ENCODE measurements around the gene HOXD13. TPM values are rescaled to one million over a fixed set of nuclear protein-coding genes. Genes with fewer than 3 reads are reported as not detected.
A peak's percentile ranks its signal among the peaks of the same experiment; 100 is the strongest.

Gene HOXD13
- total RNA-seq, 2 donors from 2014 or later, result 0.32 to 0.77 TPM

GRCh38 chr2:176124110-176124946, 31.8 kb downstream of the HOXD13 start:
- H3K27me3 ChIP-seq, result peaks cover 75% of the 10 kb centered on the region
- no peaks in the 10 kb centered on the region for H3K36me3 ChIP-seq
- DNase-seq, result no peak
- no peak overlapping the region for H3K4me3 ChIP-seq
- TF ChIP-seq, protein P1, sequence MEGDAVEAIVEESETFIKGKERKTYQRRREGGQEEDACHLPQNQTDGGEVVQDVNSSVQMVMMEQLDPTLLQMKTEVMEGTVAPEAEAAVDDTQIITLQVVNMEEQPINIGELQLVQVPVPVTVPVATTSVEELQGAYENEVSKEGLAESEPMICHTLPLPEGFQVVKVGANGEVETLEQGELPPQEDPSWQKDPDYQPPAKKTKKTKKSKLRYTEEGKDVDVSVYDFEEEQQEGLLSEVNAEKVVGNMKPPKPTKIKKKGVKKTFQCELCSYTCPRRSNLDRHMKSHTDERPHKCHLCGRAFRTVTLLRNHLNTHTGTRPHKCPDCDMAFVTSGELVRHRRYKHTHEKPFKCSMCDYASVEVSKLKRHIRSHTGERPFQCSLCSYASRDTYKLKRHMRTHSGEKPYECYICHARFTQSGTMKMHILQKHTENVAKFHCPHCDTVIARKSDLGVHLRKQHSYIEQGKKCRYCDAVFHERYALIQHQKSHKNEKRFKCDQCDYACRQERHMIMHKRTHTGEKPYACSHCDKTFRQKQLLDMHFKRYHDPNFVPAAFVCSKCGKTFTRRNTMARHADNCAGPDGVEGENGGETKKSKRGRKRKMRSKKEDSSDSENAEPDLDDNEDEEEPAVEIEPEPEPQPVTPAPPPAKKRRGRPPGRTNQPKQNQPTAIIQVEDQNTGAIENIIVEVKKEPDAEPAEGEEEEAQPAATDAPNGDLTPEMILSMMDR (IDR thresholded peaks at IDR 0.05), result no peak
- no peaks in the 10 kb centered on the region for H3K9me3 ChIP-seq
- no peaks in the 10 kb centered on the region for H3K4me1 ChIP-seq
- intact Hi-C loops (cut with DNase I), result loop anchor here (10.0 kb wide), 2 partner anchors 690 to 1020 kb away; no protein-coding TSS in a partner anchor
- no peak overlapping the region for H3K27ac ChIP-seq
- peak overlapping the region in 1 of 2 donors; percentile 60 for H3K9ac ChIP-seq (ENCODE audit: low read depth in 2 of 2, low read length in 2 of 2)

DNA sequence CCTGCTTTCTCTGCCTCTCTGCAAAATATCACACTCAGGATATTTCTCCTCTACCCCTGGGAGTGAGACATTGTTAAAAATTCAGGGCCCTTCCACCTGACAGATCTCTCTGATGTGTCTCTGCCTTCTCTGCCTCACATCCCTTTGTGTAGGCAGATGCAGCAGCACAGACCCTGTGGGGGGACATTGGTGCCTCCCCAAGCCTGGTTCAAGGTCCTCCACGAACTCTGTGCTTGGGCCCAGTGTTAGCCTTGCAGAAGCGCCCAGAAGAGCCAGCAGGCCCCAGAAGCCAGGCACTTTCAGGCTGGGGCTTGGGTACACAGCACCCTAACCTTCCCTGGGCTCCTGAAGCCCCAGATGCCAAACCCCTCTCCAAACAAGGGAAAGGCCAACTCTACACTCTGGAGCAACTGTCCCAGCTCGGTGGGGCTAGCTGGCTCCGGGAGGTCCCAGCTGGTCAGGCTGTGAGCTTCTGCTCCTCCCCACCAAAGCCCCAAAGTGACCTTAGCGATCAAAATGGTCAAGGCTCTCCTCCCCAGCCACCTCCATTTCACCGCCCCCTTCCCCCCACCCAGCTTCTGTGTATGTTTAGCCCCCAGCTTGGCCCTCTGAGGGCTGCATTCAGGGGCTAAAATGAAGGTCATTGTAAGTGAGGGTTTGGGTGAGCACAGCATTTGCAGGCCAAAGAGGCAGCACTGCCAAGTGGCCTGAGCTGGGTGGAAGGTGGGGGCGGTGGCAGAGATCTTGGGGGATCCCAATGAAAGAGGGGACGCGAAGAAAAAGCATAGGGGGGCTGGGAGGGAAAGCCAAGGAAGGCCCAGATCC, 32.6 kb downstream of the HOXD13 start:
- Histone ChIP-seq H3K4me3 (no peak overlapping the region), H3K9ac (ENCODE audit: low read depth in 2 of 2, low read length in 2 of 2) (no peak overlapping the region), H3K4me1 (no peaks in the 10 kb centered on the region), H3K27ac (no peak overlapping the region), H3K27me3 (peaks cover 75% of the 10 kb centered on the region), H3K36me3 (no peaks in the 10 kb centered on the region), H3K9me3 (no peaks in the 10 kb centered on the region)
- intact Hi-C loops (cut with DNase I), result loop anchor here (5.0 to 10.0 kb wide), 3 partner anchors 512 to 1020 kb away; no protein-coding TSS in a partner anchor
- DNase-seq, result no peak
- TF ChIP-seq, protein P1 (IDR thresholded peaks at IDR 0.05), result no peak

DNA sequence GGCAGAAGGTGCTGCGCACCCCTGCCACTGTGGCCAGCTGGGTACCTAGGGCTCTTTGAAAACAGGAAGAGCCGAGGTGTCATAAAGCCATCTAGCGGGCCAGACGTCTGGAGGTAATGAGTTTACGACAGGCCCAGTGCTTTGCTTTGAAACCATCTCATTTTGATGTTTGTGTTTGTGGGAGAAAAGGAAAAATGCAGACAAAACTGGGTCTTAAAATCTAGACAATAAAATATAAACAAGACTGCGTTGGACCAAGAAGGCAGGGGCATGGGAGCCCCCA, 33.2 kb downstream of the HOXD13 start:
- Histone ChIP-seq H3K9ac (ENCODE audit: low read depth in 2 of 2, low read length in 2 of 2) (no peak overlapping the region), H3K4me3 (no peak overlapping the region), H3K27me3 (peaks cover 74% of the 10 kb centered on the region), H3K36me3 (no peaks in the 10 kb centered on the region), H3K27ac (no peak overlapping the region), H3K4me1 (no peaks in the 10 kb centered on the region), H3K9me3 (no peaks in the 10 kb centered on the region)
- TF ChIP-seq, protein P1 (IDR thresholded peaks at IDR 0.05), result no peak
- DNase-seq, result no peak
- intact Hi-C loops (cut with DNase I), result loop anchor here (5.0 to 10.0 kb wide), 3 partner anchors 512 to 1019 kb away; no protein-coding TSS in a partner anchor

DNA sequence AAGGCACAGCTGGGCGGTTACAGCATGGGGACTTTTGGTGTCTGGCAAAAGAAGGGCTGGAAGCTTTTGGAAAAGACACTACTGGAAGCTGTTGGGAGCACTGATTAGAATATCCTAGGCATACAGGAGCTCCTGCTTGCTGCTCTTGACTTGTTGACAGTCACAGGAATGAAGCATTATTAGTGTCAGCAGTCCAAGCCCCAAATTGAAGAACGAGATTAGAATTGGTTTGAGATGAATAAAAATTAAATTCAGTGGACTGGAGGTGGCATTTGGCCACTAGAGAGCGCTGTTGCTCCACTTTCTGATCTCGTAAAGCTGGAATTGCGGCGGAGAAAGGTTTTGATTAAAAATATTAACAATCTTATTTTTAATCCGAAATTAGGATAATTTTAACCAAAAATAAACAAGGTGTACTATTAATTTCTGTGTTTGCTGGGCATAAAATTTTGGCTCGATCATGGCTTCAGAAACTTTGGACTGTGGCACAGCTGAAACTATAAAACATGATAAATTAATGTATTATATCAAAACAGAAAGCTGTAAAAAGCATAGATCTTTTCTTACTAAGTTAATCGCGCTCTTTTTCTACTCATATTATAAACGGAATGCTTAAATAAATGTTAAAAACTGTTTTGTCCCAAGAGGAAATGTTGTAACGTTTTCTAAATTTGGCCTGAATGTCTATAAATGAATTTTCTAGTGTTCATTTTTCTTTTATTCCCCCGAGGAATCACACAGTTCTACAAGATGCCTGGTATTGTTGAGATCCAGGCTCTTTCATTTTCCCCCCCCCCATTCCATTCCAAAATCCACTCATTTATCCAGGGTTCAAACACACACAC, 34.6 kb downstream of the HOXD13 start:
- Histone ChIP-seq H3K4me1 (no peaks in the 10 kb centered on the region), H3K27me3 (peaks cover 63% of the 10 kb centered on the region), H3K9ac (ENCODE audit: low read depth in 2 of 2, low read length in 2 of 2) (no peak overlapping the region), H3K4me3 (no peak overlapping the region), H3K36me3 (no peaks in the 10 kb centered on the region), H3K9me3 (no peaks in the 10 kb centered on the region), H3K27ac (no peak overlapping the region)
- DNase-seq, result peak; percentile 78
- intact Hi-C loops (cut with DNase I), result loop anchor here (5.0 to 10.0 kb wide), 3 partner anchors 510 to 1018 kb away; no protein-coding TSS in a partner anchor
- TF ChIP-seq, protein P1 (IDR thresholded peaks at IDR 0.05), result peak; percentile 89

DNA sequence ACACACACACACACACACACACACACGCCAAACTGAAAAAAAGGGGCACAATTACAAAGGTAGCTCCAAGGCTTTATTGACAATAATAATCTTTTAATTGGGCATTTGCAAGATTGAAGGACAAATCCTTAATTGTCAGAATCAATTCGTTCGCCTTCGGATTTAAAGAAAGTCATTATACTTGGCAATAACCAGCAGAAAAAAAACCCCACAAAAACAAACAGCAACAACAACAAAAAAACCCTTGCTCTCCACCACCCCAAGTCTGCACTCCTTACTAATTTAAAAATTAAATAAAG, 35.2 kb downstream of the HOXD13 start:
- H3K9me3 ChIP-seq, result no peaks in the 10 kb centered on the region
- no peaks in the 10 kb centered on the region for H3K4me1 ChIP-seq
- TF ChIP-seq, protein P1 (IDR thresholded peaks at IDR 0.05), result no peak
- H3K27ac ChIP-seq, result no peak overlapping the region
- intact Hi-C loops (cut with DNase I), result loop anchor here (5.0 to 10.0 kb wide), 3 partner anchors 510 to 1017 kb away; no protein-coding TSS in a partner anchor
- H3K27me3 ChIP-seq, result peaks cover 57% of the 10 kb centered on the region
- no peak for DNase-seq
- no peak overlapping the region for H3K4me3 ChIP-seq
- no peak overlapping the region for H3K9ac ChIP-seq (ENCODE audit: low read depth in 2 of 2, low read length in 2 of 2)
- H3K36me3 ChIP-seq, result no peaks in the 10 kb centered on the region
